ENCODE data around the gene NEK1. TPM values are rescaled to one million over a fixed set of nuclear protein-coding genes. Genes with fewer than 3 reads are reported as not detected.

The NEK1 gene
- total and polyA plus RNA-seq, 2 of the 8 experiments (the other 6 are each of a cell fraction or from before 2014, with no cell fraction given) = 3.9 to 11.7 TPM

DNA sequence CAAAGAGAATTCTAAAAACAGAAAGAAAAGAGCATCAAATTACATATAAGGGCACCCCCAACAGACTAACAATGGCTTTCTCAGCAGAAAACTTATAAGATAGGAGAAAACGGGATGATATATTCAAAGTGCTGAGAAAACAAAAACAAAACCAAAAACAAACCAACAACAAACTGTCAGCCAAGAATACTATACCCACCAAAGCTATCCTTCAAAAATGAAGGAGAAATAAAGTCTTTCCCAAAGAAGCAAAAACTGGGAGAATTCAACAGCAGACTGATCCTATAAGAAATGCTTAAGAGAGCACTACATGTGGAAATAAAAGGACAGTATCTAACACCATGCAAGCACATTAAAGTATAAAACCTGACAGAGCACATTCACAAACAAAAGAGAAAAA is 168.6 kb downstream of the NEK1 start:
- H3K56ac ChIP-seq (replicated peaks; ENCODE audit: insufficient read length, low read depth, low read length) = no peak overlapping the region
- no peak overlapping the region for H2AFZ ChIP-seq (ENCODE audit: low read length)
- H3K4ac ChIP-seq (replicated peaks; ENCODE audit: insufficient read length, low read depth, low read length) = no peak overlapping the region
- POLR2A ChIA-PET (ENCODE audit: partially characterized antibody) = no interaction called here
- H3K4me3 ChIP-seq (ENCODE audit: extremely low read depth in 1 of 4, insufficient read depth in 2 of 4, low read depth in 3 of 4, low read length in 4 of 4) = no peak overlapping the region
- H3K23me2 ChIP-seq (ENCODE audit: low read depth, low read length) = no peaks in the 10 kb centered on the region
- H4K20me1 ChIP-seq (replicated peaks in 1 of 2; ENCODE audit: control insufficient read depth in 1 of 2, insufficient read depth in 2 of 2, low read length in 2 of 2) = no peaks in the 10 kb centered on the region
- H3K27ac ChIP-seq (ENCODE audit: low read depth, low read length) = no peak overlapping the region
- CTCF ChIA-PET (ENCODE audit: partially characterized antibody) = no interaction called here
- no peak overlapping the region for H3K9ac ChIP-seq (replicated peaks in 1 of 4; ENCODE audit: extremely low read depth in 1 of 4, low read depth in 3 of 4, low read length in 3 of 4)
- no peak overlapping the region for H2BK15ac ChIP-seq (ENCODE audit: low read length)
- TF ChIP-seq KDM5A (IDR thresholded peaks at IDR 0.05; ENCODE audit: low read length) (no peak), JUN (IDR thresholded peaks at IDR 0.05; ENCODE audit: low read depth, low read length) (no peak), MAFK (IDR thresholded peaks at IDR 0.05; ENCODE audit: low read depth, low read length) (no peak), BCL11A (IDR thresholded peaks at IDR 0.05; ENCODE audit: low read depth in 2 of 2, low read length in 2 of 2) (no peak), TBP (IDR thresholded peaks at IDR 0.05; ENCODE audit: low read depth, low read length) (no peak), FOSL1 (IDR thresholded peaks at IDR 0.05; ENCODE audit: insufficient read depth, low read depth, low read length) (no peak), PHF8 (conservative IDR thresholded peaks at IDR 0.05; ENCODE audit: low read depth, low read length) (no peak), CHD1 (IDR thresholded peaks at IDR 0.05; ENCODE audit: low read depth, low read length) (no peak), SIX5 (IDR thresholded peaks at IDR 0.05; ENCODE audit: low read depth, low read length) (no peak), RFX5 (IDR thresholded peaks at IDR 0.05; ENCODE audit: borderline replicate concordance, low read depth, low read length) (no peak), POLR2AphosphoS5 (IDR thresholded peaks at IDR 0.05; ENCODE audit: low read depth, low read length) (no peak), SRF (IDR thresholded peaks at IDR 0.05; ENCODE audit: low read depth, low read length) (no peak), CREB1 (IDR thresholded peaks at IDR 0.05) (no peak)
- WGBS, 2 experiments (ENCODE audit: extremely low coverage in 1 of 2, insufficient coverage in 1 of 2, insufficient read length in 1 of 2, insufficient replicate concordance in 2 of 2, low coverage in 1 of 2, low lambda C conversion rate in 2 of 2, missing lambda C conversion rate in 1 of 2) = 93% methylated on average over 1 of the region's 1 CpG; no CpG with 5 or more reads in 1 of the 2 experiments
- H3K27me3 ChIP-seq (replicated peaks in 1 of 4; ENCODE audit: control insufficient read depth in 3 of 4, extremely low read depth in 1 of 4, insufficient read depth in 3 of 4, low read length in 3 of 4) = no peaks in the 10 kb centered on the region
- no peak overlapping the region for H3K14ac ChIP-seq (ENCODE audit: insufficient read length)
- no peak overlapping the region for H4K8ac ChIP-seq (ENCODE audit: extremely low read depth, insufficient read depth, low read length)
- no peak overlapping the region for H3K4me2 ChIP-seq (ENCODE audit: insufficient read depth in 1 of 2, low read depth in 2 of 2, low read length in 2 of 2)
- no peak overlapping the region for H4K91ac ChIP-seq (replicated peaks; ENCODE audit: insufficient read length, low read length)
- no peak overlapping the region for H2BK120ac ChIP-seq (replicated peaks; ENCODE audit: low read depth, low read length)
- DNase-seq (ENCODE audit: low read depth in 1 of 2, low spot score in 2 of 2) (no peak), FAIRE-seq (no peak)
- no peak overlapping the region for H2BK12ac ChIP-seq (ENCODE audit: low read depth, low read length)
- H3K9me3 ChIP-seq (ENCODE audit: insufficient read depth in 2 of 2, low read depth in 1 of 2, low read length in 1 of 2) = peaks cover 2 to 4% of the 10 kb centered on the region in 2 experiments; a peak in 1 of 4 replicates
- no peak overlapping the region for H2BK20ac ChIP-seq (ENCODE audit: low read length)
- no peak overlapping the region for H2BK5ac ChIP-seq (ENCODE audit: low read depth, low read length)
- no peaks in the 10 kb centered on the region for H3K79me2 ChIP-seq (ENCODE audit: control insufficient read depth in 1 of 2, insufficient read depth in 2 of 2, low read length in 2 of 2)
- H3K18ac ChIP-seq (ENCODE audit: extremely low read depth, low read length) = no peak overlapping the region
- H3K4me1 ChIP-seq (replicated peaks in 1 of 4; ENCODE audit: control insufficient read depth in 3 of 4, insufficient read depth in 4 of 4, low read length in 3 of 4) = no peaks in the 10 kb centered on the region
- H4K5ac ChIP-seq (ENCODE audit: insufficient read length, low read depth, low read length) = no peak overlapping the region
- no peaks in the 10 kb centered on the region for H3K79me1 ChIP-seq (ENCODE audit: low read depth, low read length)
- H3K23ac ChIP-seq (ENCODE audit: insufficient read length) = no peak overlapping the region
- H3K36me3 ChIP-seq (ENCODE audit: control insufficient read depth in 2 of 4, insufficient read depth in 4 of 4, low read length in 3 of 4) = no peaks in the 10 kb centered on the region; a peak in 1 of 8 replicates
- H2AK5ac ChIP-seq (ENCODE audit: low read depth, low read length) = no peak overlapping the region
